ENCODE data around the gene TMEM72.
A peak's percentile ranks its signal among the peaks of the same experiment; 100 is the strongest.

Gene TMEM72

GRCh38 chr10:44956717-44957706, 45.9 kb downstream of the TMEM72 start:
- DNase-seq, result no peak

- no peak for DNase-seq
Measured at GRCh38 chr10:44958196-44958897, 47.2 kb downstream of the TMEM72 start.

GRCh38 chr10:44958898-44959246, 47.7 kb downstream of the TMEM72 start:
- no peak for DNase-seq

- peak; percentile 92 for DNase-seq
Measured at GRCh38 chr10:44959247-44960087, 48.3 kb downstream of the TMEM72 start, which contains the start of gene RASSF4. RASSF4 (plus strand) TSS chr10:44959802; CDS start chr10:44970203, 10,401 bp downstream.

GRCh38 chr10:44960088-44960460, 48.9 kb downstream of the TMEM72 start:
- DNase-seq, result no peak

GRCh38 chr10:44960482-44961229, 49.5 kb downstream of the TMEM72 start:
- no peak for DNase-seq

- no peak for DNase-seq
Measured at GRCh38 chr10:44961230-44961571, 50.1 kb downstream of the TMEM72 start.

- no peak for DNase-seq
Measured at GRCh38 chr10:44961931-44962750, 51.0 kb downstream of the TMEM72 start.

GRCh38 chr10:44962870-44963738, 52.0 kb downstream of the TMEM72 start:
- DNase-seq, result no peak

- DNase-seq, result no peak
Measured at GRCh38 chr10:44963772-44964633, 52.9 kb downstream of the TMEM72 start.

GRCh38 chr10:44965104-44965503, 54.0 kb downstream of the TMEM72 start:
- DNase-seq, result no peak

- no peak for DNase-seq
Measured at GRCh38 chr10:44965651-44966097, 54.5 kb downstream of the TMEM72 start.

GRCh38 chr10:44966129-44966815, 55.1 kb downstream of the TMEM72 start:
- no peak for DNase-seq

- DNase-seq, result no peak
Measured at GRCh38 chr10:44966816-44967509, 55.8 kb downstream of the TMEM72 start.

- no peak for DNase-seq
Measured at GRCh38 chr10:44967616-44968015, 56.5 kb downstream of the TMEM72 start.

- DNase-seq, result no peak
Measured at GRCh38 chr10:44968091-44968490, 57.0 kb downstream of the TMEM72 start.

GRCh38 chr10:44968500-44969400, 57.6 kb downstream of the TMEM72 start:
- no peak for DNase-seq

Measured in stimulated activated CD4-positive, alpha-beta T cell treated with anti-CD3 and anti-CD28 coated beads, Interleukin-12 subunit alpha, Interleukin-12 subunit beta, amount 100 ng/mL, for 4 hours (primary cell).